SU-DHL-6 (cell line): ENCODE data around the gene ADCY10.

ENCODE experiments used
- H2AFZ ChIP-seq: fragments of 200-600 bp; sonication (generic); 2 replicates; pipeline ENCODE4 v1.6.1; 2014; ENCODE audit warnings: low read depth, mild to moderate bottlenecking, moderate library complexity, mixed read lengths, antibody characterized with exemption, low read length; ENCODE audit not compliant: severe bottlenecking
- H3F3A ChIP-seq: fragments of 200-600 bp; shearing (Covaris generic); 2 replicates; pipeline ENCODE4 v1.6.0; 2016; ENCODE audit warnings: antibody characterized with exemption, mild to moderate bottlenecking; ENCODE audit not compliant: insufficient read depth
- H3K27ac ChIP-seq: fragments of 200-600 bp; sonication (generic); 2 replicates; pipeline ENCODE4 v1.5.1; 2016; ENCODE audit warnings: low read depth, mild to moderate bottlenecking, low read length, moderate library complexity, mixed read lengths
- H3K27me3 ChIP-seq: fragments of 200-600 bp; sonication (generic), shearing (Covaris generic); 2 replicates; pipeline ENCODE4 v1.6.0; 2014; ENCODE audit warnings: mild to moderate bottlenecking, low read length
- H3K36me3 ChIP-seq: fragments of 200-600 bp; sonication (generic); 2 replicates; pipeline ENCODE4 v1.6.1; 2014; ENCODE audit warnings: mild to moderate bottlenecking, low read length, mixed read lengths
- H3K4me2 ChIP-seq: fragments of 300-600, 200-600 bp; shearing (Covaris generic), sonication (generic); 2 replicates; pipeline ENCODE4 v1.6.0; 2014; ENCODE audit warnings: low read length, low read depth, mild to moderate bottlenecking; ENCODE audit not compliant: poor library complexity, severe bottlenecking
- H3K4me3 ChIP-seq: fragments of 200-600 bp; sonication (generic); 2 replicates; pipeline ENCODE4 v1.5.1; 2014; ENCODE audit warnings: antibody characterized with exemption, low read length, mild to moderate bottlenecking, mixed read lengths; ENCODE audit not compliant: insufficient read depth, poor library complexity, severe bottlenecking
- H3K79me2 ChIP-seq: fragments of 200-600 bp; sonication (generic); 2 replicates; pipeline ENCODE4 v1.6.1; 2014; ENCODE audit warnings: mild to moderate bottlenecking, low read length, moderate library complexity; ENCODE audit not compliant: insufficient read depth
- H3K9ac ChIP-seq: fragments of 200-600 bp; sonication (generic); 2 replicates; pipeline ENCODE4 v1.7.0; 2014; ENCODE audit warnings: mild to moderate bottlenecking, low read length
- H3K9me2 ChIP-seq: fragments of 200-600 bp; sonication (generic); replicated peaks from 2 replicates; pipeline ENCODE4 v1.6.1; 2014; ENCODE audit warnings: low read length; ENCODE audit not compliant: insufficient read depth
- H3K9me3 ChIP-seq: fragments of 200-600 bp; sonication (generic); 2 replicates; pipeline ENCODE4 v1.6.1; 2014; ENCODE audit warnings: low read length, mixed read lengths; ENCODE audit not compliant: insufficient read depth
- H4K20me1 ChIP-seq: fragments of 200-600 bp; sonication (generic); 2 replicates; pipeline ENCODE4 v1.6.1; 2014; ENCODE audit warnings: low read depth, mild to moderate bottlenecking, antibody characterized with exemption, low read length, moderate library complexity, mixed read lengths
- CTCF ChIP-seq: fragments of 200-600 bp; sonication (generic); IDR thresholded peaks from one replicate; pipeline ENCODE4 v1.5.1; 2017; ENCODE audit warnings: antibody characterized with exemption, mild to moderate bottlenecking, low read length, moderate library complexity; ENCODE audit not compliant: insufficient read depth, poor library complexity, severe bottlenecking
- EZH2phosphoT487 ChIP-seq: fragments of 200-600 bp; sonication (generic), shearing (Covaris generic); conservative IDR thresholded peaks from 2 replicates; pipeline ENCODE4 v1.6.1; 2018; ENCODE audit warnings: mild to moderate bottlenecking, antibody characterized with exemption, low read length, moderate library complexity, mixed read lengths

The ADCY10 gene

GRCh38 chr1:167765496-167765895, 148.4 kb downstream of the ADCY10 start:
- Histone ChIP-seq H3F3A (no peaks in the 10 kb centered on the region), H3K9me2 (no peaks in the 10 kb centered on the region), H3K9me3 (no peaks in the 10 kb centered on the region), H3K9ac (no peak overlapping the region), H3K36me3 (no peaks in the 10 kb centered on the region), H2AFZ (no peak overlapping the region), H3K27me3 (no peaks in the 10 kb centered on the region), H3K4me2 (no peak overlapping the region), H3K79me2 (no peaks in the 10 kb centered on the region), H3K27ac (no peak overlapping the region), H4K20me1 (no peaks in the 10 kb centered on the region), H3K4me3 (no peak overlapping the region)
- TF ChIP-seq CTCF = no peak

GRCh38 chr1:167764458-167765330, 149.2 kb downstream of the ADCY10 start:
- Histone ChIP-seq H3K4me2 (no peak overlapping the region), H3K27me3 (no peaks in the 10 kb centered on the region), H3K9me2 (no peaks in the 10 kb centered on the region), H3K79me2 (no peaks in the 10 kb centered on the region), H4K20me1 (no peaks in the 10 kb centered on the region), H3F3A (no peaks in the 10 kb centered on the region), H3K9ac (no peak overlapping the region), H3K9me3 (no peaks in the 10 kb centered on the region), H3K36me3 (no peaks in the 10 kb centered on the region), H2AFZ (no peak overlapping the region), H3K4me3 (no peak overlapping the region), H3K27ac (no peak overlapping the region)
- TF ChIP-seq EZH2phosphoT487 (no peak), CTCF (no peak)

GRCh38 chr1:167763525-167764220, 150.3 kb downstream of the ADCY10 start:
- Histone ChIP-seq H3K36me3 (no peaks in the 10 kb centered on the region), H3K4me2 (no peak overlapping the region), H2AFZ (no peak overlapping the region), H3K79me2 (no peaks in the 10 kb centered on the region), H3K4me3 (no peak overlapping the region), H3K9ac (no peak overlapping the region), H3K27me3 (no peaks in the 10 kb centered on the region), H3F3A (no peaks in the 10 kb centered on the region), H4K20me1 (no peaks in the 10 kb centered on the region), H3K27ac (no peak overlapping the region), H3K9me3 (no peaks in the 10 kb centered on the region), H3K9me2 (no peaks in the 10 kb centered on the region)
- no peak for TF ChIP-seq EZH2phosphoT487
- TF ChIP-seq CTCF = no peak
